Amniotic epithelial cell (primary cell): ENCODE results near the gene EID3.
A peak's percentile ranks its signal among the peaks of the same experiment; 100 is the strongest.

Source experiments
- DNase-seq: peaks from one replicate; pipeline ENCODE4 v3.0.0-alpha.2; 2010; ENCODE audit warnings: low read depth

EID3 gene

DNA sequence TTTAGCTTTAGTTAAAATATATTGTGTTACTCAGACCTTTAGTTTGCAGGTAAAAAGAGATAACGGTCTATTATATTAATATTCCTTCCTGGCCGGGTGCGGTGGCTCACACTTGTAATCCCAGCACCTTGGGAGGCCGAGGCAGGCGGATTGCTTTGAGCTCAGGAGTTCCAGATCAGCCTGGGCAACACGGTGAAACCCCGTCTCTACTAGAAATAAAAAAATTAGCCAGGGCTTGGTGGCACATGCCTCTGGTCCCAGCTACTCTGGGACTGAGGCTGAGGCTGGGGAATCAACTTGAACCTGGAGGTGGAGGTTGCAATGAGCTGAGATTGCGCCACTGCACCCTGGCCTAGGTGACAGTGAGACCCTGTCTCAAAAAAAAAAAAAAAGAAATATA lies 13.2 kb upstream of the EID3 start:
- no peak for DNase-seq

- DNase-seq: no peak
Measured at GRCh38 chr12:104290855-104291254, 12.7 kb upstream of the EID3 start.

GRCh38 chr12:104291867-104292524 lies 11.5 kb upstream of the EID3 start:
- no peak for DNase-seq

DNA sequence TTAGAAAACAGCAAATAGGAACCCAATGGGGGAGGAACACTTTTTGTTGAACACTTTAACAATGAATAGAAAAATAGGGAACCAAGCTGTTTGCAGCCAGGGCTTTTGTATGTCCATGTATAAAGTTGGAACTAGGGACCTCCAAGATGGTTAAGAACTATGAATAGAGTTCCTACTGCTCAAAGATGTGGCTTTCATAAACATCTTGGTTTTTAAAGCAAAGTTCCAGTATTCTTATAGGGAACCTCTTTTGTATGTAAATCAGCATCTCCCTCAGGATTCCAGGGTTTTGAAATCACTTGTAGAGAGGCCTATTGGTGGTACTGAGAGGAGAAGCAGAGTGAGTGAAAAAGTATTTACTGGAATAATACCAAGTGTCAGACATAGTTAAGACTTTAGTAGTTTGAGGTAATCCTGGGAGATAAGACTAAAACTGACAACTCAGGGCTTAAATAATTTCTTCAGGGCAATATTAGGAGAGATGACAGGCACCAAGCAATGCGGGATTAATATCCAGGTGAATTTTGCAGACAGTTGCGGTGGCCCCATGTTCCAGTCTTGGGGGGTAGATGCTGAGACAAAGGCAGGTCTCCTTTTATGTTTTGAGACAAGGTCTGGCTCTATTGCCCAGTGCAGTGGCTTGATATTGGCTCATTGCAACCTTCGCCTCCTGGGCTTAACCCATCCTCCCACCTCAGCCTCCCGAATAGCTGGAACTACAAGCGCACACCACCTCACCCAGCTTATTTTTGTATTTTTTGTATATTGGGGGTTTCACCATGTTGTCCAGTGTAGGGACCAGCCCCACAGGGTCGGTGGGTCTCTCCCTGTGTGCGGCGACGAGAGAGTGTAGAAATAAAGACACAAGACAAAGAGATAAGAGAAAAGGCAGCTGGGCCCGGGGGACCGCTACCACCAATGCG lies 10.4 kb upstream of the EID3 start:
- peak; percentile 73 for DNase-seq

DNA sequence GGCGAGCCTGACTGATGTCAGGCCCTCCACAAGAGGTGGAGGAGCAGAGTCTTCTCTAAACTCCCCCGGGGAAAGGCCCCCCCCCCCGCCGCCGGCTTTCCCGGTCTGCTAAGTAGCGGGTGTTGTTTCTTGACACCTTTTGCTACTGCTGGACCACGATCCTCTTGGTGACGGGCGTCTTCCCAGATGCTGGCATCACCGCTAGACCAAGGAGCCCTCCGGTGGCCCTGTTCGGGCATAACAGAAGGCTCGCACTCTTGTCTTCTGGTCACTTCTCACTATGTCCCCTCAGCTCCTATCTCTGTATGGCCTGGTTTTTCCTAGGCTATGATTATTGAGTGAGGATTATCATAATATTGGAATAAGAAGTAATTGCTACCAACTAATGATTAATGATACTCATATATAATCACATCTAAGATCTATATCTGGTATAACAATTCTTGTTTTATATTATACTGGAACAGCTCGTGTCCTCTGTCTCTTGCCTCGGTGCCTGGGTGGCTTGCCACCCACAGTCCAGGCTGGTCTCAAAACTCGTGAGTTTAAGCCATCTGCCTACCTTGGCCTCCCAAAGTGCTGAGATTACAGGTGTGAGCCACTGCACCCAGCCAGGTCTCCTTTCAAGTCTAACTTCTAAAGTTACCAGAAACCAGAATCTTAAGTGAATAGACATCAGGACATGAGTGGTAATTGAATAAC lies 9.2 kb upstream of the EID3 start:
- peak; percentile 44 for DNase-seq

DNA sequence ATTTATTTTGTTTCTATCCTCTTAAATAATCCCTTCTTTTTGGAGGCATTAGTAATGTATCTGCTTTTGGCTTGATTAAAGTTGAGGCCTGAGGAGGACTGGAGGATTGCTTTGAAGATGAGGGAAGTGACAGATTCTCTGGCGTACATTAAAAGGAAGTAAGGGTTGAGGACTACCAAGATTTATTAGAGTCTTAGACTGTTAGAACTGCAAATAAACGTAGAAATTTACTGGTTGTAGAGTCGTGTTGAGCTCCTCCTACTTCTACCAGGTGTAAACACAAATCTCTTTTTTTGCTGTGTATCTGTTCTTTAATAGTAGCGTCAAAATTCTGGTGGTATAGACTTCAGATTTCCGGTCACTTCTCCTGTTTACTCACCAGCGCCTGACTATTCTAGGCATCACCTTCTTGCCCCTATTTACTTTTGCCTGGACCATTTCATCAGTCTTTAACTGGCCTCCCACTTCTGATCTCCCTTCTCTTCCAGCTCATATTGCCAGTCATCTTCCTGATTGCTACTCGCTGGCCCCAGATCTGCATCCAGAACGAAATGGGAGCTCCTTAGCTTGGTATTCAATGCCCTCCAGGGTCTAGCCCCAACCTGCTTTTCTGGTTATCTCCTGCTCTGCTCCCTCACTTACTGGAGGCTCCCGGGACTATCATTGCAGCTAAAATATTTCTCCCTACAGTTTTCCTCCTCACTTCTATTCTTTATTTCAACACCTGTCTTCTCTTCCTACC lies 8.4 kb upstream of the EID3 start:
- no peak for DNase-seq

DNA sequence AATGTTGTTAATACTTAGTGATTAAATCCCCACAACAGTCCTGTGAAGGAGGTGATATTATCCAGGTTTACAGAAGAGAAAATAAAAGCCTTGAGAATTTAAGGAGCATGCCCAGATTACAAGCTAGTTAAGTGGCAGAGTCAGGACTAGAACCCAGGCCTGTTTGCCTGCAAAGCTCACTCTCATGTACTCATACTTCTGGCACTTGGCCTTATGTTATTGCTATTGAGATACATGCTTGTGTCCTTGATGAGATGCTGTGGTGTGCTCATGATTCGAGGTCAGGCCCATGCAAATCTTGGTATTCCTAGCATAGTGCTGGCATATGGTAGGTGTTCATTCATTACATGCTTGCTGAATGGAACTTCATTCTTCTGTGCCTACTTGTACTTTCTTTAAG lies 7.6 kb upstream of the EID3 start:
- peak; percentile 37 for DNase-seq

GRCh38 chr12:104296718-104297117 lies 6.8 kb upstream of the EID3 start:
- no peak for DNase-seq

GRCh38 chr12:104297477-104298113 lies 5.9 kb upstream of the EID3 start:
- peak; percentile 31 for DNase-seq

DNA sequence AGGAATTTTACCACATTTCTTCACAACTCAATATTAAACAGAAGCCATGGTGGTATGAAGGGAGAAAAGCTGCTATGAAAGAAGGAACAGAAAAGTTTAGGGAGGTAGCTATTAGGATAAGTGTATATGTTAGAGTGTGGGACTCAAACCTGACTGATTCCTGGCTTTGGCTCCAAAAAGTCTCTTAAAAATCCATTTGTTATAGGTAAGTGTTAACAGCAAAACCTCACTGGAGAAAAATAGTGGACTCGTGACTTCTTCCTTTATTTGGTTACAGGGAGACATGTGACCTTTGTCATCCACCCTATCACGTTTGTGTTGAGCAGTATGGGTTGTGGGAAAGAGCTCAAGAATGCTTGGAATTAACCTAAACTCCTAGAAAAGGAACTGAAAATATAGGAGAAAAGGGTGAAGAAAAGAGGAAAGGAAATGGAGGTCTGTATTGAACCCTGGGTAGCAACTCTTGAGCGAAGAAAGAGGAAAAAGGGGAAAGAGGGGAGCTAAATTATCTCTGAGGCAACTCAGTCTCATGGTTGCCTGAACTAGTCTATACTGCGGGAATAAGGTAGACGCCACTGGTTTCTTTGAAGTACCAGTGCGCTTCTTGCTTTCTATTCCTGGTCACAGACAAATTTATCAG lies 3.6 kb upstream of the EID3 start:
- no peak for DNase-seq

- DNase-seq: peak; percentile 32
Measured at GRCh38 chr12:104304261-104305009, 896 bp downstream of the EID3 start.

GRCh38 chr12:104305349-104305748 lies 1.8 kb downstream of the EID3 start:
- no peak for DNase-seq

DNA sequence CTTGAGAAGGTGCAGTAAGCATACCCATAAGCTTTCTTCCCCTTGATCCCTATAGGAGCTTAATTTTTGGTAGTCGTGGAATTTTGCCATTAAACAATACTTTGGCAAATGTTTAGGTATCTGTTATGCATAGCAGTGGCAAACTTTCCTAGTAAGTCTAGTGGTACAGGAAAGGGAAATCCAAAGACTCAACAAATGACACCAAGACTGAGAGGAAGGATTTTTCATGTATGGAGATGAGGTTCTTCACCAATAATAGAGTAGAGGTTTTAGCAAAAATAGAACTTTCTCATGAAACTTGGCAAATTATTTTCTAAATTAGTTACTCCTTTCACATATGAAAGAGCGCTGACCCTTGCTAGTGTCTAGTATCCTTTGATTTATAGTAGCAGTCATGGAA lies 2.8 kb downstream of the EID3 start:
- DNase-seq: no peak

GRCh38 chr12:104306943-104307654 lies 3.6 kb downstream of the EID3 start:
- DNase-seq: peak; percentile 52

DNA sequence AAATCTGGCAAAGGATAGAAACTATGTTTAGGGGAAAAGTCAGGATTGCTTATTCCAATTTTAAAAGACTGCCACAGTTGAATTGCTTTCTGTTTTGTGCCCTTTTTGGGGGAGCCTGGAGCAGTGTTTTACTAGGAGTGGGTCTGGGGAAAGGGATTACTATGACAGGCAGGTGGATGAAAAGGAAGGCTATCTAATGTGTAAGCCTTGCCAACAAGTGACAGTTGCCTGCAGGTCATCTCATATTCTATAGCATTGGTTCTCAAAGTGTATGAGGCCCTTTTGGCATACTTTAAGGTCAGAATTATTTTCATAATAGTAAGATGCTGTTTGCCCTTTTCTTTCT lies 4.1 kb downstream of the EID3 start:
- DNase-seq: no peak

DNA sequence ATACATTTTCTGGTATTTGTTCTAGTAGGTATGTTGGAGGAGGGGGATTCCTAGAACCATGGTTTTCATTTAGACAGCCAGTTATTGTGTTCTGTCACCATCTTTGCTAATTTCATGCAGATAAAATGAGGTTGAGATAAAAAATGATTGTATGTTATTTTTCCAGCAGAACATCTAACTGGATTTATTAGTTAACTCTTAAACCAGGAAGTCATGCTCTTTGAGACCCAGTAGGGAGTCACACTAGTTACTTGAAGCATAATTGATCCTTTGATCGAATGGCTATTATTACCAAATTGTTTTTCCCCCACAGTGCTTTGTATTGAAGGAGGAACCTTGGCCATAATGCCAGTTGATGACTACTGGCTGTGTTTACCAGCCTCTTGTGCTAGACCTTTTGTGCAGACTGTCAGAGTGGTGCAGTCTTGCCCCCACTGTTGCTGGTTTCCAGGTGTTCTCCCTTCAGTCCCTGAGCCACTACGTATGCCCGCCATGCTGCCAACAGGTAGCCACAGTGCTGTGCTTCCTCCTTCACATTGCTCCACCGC lies 6.0 kb downstream of the EID3 start:
- DNase-seq: no peak

DNA sequence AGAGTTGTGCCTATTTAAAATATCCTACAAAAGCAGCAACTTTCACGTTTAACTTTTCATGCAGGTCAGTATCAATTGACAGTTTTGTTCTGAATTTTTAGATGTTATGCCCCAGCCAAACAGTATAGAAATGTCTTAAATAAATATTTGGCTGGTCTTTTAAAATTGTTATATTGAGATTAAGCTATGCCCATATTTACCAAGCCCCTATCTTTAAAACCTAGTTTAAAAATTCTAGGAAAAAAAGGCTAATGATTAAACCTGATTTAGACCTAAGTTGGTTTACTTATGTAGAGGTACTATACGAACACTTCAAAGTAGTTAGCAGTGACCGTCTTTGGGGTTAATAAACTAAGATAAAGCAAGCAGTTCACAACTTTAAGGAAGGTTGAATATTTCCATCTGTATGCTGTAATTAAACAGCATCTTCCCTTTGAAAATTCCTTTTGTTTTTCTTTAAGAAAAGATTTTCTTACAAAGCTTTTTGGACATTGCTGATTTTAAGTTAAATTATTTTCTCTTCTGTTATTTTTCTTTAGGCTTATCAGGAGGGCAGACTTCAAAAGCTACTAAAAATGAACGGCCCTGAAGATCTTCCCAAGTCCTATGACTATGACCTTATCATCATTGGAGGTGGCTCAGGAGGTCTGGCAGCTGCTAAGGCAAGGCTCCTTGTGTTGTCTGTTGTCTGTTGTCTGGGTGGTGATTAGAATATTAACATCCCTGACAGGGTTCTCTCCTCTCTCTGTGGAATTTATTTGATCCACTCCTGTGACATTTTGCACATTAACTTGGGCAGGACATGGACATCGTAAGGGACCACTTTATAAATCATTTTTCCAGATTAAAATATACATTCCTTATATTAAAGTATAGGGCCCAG lies 7.5 kb downstream of the EID3 start:
- DNase-seq: no peak

- no peak for DNase-seq
Measured at GRCh38 chr12:104312202-104312601, 8.7 kb downstream of the EID3 start.

- DNase-seq: no peak
Measured at GRCh38 chr12:104312654-104313053, 9.1 kb downstream of the EID3 start.
